Measurements from ENCODE around the gene SLC8A2.

DNA sequence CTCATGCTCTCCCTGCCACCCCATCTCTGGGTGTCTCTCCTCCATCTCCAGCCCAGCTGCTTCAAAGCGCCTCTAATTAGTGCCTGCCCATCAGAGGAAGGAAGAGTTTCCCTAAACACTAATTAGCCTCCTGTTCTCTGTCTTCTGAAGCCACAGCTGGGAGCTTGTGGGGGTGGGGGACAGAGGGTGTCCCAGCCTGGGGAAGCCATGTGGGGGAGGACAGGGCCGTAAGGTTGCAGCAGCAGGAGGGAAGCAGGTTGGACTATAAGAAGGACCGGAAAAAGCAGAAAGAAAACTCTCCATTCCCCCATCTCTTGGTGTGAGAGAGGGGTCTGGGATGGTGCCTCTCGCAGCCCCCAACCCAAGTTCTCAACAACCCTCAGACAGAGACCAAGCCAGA is 26.2 kb downstream of the SLC8A2 start:
- no peak for TF ChIP-seq RAD21 (IDR thresholded peaks at IDR 0.05; ENCODE audit: low read length)
- TF ChIP-seq, protein P1, sequence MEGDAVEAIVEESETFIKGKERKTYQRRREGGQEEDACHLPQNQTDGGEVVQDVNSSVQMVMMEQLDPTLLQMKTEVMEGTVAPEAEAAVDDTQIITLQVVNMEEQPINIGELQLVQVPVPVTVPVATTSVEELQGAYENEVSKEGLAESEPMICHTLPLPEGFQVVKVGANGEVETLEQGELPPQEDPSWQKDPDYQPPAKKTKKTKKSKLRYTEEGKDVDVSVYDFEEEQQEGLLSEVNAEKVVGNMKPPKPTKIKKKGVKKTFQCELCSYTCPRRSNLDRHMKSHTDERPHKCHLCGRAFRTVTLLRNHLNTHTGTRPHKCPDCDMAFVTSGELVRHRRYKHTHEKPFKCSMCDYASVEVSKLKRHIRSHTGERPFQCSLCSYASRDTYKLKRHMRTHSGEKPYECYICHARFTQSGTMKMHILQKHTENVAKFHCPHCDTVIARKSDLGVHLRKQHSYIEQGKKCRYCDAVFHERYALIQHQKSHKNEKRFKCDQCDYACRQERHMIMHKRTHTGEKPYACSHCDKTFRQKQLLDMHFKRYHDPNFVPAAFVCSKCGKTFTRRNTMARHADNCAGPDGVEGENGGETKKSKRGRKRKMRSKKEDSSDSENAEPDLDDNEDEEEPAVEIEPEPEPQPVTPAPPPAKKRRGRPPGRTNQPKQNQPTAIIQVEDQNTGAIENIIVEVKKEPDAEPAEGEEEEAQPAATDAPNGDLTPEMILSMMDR (conservative IDR thresholded peaks at IDR 0.05; ENCODE audit: low read depth, low read length) = no peak
- no peak for TF ChIP-seq POLR2A (IDR thresholded peaks at IDR 0.05; ENCODE audit: low read depth, low read length)
- no peak for TF ChIP-seq NFE2L2 (IDR thresholded peaks at IDR 0.05; ENCODE audit: low read depth, low read length)
- TF ChIP-seq RFX5 (IDR thresholded peaks at IDR 0.05; ENCODE audit: low read depth, low read length) = no peak
- TF ChIP-seq RCOR1 (IDR thresholded peaks at IDR 0.05; ENCODE audit: insufficient replicate concordance, low read length) = no peak
- TF ChIP-seq CEBPB (IDR thresholded peaks at IDR 0.05; ENCODE audit: low read depth, low read length) = no peak
- no peak for TF ChIP-seq FOS (IDR thresholded peaks at IDR 0.05; ENCODE audit: low read depth, low read length)
- TF ChIP-seq BHLHE40 (IDR thresholded peaks at IDR 0.05; ENCODE audit: low read depth, low read length) = no peak
- no peak for TF ChIP-seq MAFK (IDR thresholded peaks at IDR 0.05; ENCODE audit: low read depth, low read length)

Data from IMR-90 (cell line).